GM12891 (cell line): Measurements from ENCODE around the gene SERTM1.

Experiments used
- POLR2AphosphoS5 ChIP-seq: IDR thresholded peaks from 2 replicates; pipeline ENCODE4 v1.6.1; 2011; ENCODE audit warnings: low read depth, low read length, control low read depth
- SPI1 ChIP-seq: IDR thresholded peaks from 2 replicates; pipeline ENCODE4 v1.6.1; 2011; ENCODE audit warnings: low read depth, low read length, control low read depth

GRCh38 chr13:36728006-36728405 is 54.2 kb downstream of the SERTM1 start:
- TF ChIP-seq SPI1 (no peak), POLR2AphosphoS5 (no peak)
